Neural progenitor cell (in vitro differentiated cells): ENCODE data around the gene EHMT1.

ENCODE experiments used
- CTCF ChIP-seq: fragments of 200-600 bp; sonication (generic); IDR thresholded peaks from 2 replicates; pipeline ENCODE4 v1.5.1; 2017; ENCODE audit warnings: antibody characterized with exemption, mild to moderate bottlenecking
- EZH2phosphoT487 ChIP-seq: fragments of 200-600 bp; sonication (generic); IDR thresholded peaks from 2 replicates; pipeline ENCODE4 v1.6.1; 2017; ENCODE audit warnings: antibody characterized with exemption

GRCh38 chr9:137647096-137647714 is 28.4 kb downstream of the EHMT1 start:
- no peak for TF ChIP-seq CTCF
- TF ChIP-seq EZH2phosphoT487 = no peak
